Erythroblast (primary cell): ENCODE measurements around the gene ICAM3.
A peak's percentile ranks its signal among the peaks of the same experiment; 100 is the strongest.

Experiments used
- DNase-seq, 2 experiments: peaks; one replicate each; lab custom pipeline; 2025; lab: John Stamatoyannopoulos, UW
- GATA1 ChIP-seq: IDR thresholded peaks from 2 replicates; pipeline ENCODE4 v1.6.1; 2011; ENCODE audit warnings: low read depth, mild to moderate bottlenecking, control low read depth, low read length, moderate library complexity
- POLR2A ChIP-seq: IDR thresholded peaks from 2 replicates; pipeline ENCODE4 v1.6.1; 2011; ENCODE audit warnings: mild to moderate bottlenecking, low read length

ICAM3 gene

DNA sequence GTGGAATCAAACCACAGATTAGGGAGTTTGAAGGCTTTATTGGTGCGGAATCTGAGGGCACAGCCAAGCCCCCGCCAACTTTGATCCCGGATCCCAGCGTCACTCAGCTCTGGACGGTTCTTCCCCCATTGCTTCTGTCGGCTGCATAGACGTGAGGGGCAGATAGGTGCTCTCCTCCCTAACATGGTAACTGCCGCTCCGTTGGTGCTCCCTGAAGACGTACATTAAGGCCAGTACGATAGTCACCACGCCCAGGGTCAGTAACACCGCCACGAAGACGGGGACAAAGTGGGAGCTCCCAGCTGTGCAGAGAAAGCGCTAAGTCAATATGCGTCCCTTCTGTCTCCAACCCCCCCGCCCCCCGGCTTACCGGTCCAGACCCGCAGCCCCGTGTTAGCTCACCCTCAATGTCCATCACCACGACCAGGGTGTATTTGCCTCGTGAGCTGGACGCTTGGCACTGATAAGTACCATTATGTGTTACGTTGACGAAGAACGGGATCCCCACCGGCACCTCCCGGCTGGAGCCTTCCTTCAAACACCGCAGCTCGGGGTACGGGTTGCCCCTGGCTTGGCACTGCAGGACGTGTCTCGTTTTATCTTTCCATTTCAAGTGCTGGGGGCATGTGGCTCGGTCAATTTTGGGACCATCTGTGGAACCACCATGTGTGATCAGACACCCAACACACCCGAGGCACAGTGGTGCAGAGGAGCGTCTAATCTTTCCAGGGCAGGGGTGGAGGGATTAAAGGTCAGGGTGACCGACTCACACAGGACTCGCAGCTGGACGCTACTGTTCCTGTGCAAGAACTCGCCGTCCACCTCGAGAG lies 5.5 kb downstream of the ICAM3 start:
- no peak for DNase-seq
- TF ChIP-seq GATA1: no peak
- no peak for TF ChIP-seq POLR2A

DNA sequence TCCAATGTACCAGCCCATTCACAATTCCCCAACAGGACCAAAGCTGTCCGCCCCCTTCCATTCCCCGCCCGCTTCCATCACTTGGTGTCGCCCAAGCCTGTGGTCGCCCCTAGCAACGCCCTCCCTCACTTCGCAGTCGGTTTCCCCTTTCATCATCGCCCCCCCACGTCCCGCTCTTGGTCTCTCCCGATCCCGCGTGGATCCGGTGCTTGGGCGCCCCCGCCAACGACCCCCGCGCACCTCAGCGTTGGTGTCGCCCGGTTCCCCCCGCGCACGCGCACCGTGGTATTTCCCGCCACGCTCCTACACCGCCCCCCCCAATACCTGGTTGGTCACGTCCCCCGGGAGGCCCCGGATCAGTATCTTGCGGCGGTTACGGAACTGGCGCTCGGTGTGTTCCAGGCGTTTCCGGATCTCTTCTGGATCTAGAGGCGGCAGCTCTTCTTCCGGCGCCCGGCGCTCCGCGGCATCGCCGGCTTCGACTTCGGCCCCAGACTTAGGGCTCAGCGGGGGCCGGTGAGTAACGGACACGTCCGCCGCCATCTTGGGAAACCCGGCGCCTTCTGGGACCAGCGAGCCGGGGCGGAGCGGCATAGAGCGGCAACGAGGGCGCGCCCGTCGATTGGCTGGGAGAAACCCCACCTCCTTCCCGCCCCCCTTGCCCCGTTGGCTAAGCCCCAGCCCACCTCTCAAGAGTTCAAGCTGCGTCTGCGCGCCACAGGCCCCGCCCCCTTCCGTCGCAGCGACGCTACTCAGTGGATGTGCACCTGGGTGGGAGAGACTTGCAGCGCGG lies 6.3 kb downstream of the ICAM3 start, which contains the start of gene RAVER1:
RAVER1 (minus strand) TSS at position 565 of the 793 bp plus-strand sequence; CDS start at position 543, 22 bp downstream.
- DNase-seq: peak; percentile 98 to 99
- TF ChIP-seq GATA1 (no peak), POLR2A (peak; percentile 90)

DNA sequence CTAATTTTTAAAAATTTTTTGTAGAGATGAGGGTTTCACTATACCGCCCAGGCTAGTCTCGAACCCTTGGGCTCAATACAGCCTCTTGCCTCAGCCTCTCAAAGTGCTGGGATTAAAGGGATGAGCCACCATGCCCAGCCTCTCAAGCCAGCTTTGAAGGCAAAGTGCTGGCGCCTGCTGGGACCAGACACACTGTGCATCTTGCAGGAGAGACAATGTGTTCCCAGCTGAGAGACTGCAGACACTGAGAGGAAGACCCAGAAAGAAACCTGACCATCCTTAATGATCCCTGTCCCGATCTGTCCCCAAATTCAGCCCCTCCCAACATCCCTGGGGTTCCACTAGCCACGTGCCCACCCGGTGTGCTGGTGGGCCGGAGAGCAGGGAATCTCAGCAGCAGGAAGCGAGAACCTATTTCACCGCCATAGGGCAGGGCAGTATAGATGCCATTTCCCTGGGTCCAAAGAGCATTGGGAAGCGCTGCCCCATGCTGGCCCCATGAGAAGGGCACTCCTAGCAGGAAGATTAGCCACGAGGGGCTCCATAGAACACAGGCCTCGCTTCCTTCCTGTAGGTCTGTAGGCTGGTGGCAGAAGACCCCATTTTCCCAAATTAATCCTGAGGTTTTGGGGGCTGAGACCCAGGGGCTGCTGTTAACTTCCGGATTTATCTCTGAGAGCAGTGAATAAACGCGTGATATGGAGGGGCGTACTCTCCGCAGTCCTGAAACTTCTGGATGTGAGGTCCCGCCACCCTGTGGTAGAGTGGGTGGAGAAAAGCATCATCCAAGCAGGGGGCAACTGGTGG lies 7.1 kb downstream of the ICAM3 start:
- no peak for DNase-seq
- TF ChIP-seq POLR2A: no peak
- TF ChIP-seq GATA1: no peak

DNA sequence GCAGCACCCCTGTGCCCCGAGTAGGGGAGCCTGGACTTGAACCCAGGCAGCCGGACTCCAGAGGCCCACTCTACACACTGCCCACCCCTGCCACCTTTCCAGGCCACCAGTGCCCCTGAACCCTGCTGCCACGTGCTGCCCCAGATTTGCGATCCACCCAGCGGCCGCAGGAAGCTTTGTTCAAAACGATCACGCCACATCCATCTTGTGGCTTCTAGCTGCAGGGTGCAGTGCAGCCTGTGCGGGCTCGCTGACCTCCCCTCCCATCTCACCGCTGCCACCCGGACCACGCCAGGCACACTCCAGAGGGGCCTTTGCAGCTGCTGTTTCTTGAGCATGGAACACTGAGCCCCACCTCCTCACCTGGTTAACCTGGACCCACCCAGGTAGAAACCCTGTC lies 9.9 kb downstream of the ICAM3 start:
- no peak for TF ChIP-seq POLR2A
- TF ChIP-seq GATA1: no peak
- DNase-seq: no peak

DNA sequence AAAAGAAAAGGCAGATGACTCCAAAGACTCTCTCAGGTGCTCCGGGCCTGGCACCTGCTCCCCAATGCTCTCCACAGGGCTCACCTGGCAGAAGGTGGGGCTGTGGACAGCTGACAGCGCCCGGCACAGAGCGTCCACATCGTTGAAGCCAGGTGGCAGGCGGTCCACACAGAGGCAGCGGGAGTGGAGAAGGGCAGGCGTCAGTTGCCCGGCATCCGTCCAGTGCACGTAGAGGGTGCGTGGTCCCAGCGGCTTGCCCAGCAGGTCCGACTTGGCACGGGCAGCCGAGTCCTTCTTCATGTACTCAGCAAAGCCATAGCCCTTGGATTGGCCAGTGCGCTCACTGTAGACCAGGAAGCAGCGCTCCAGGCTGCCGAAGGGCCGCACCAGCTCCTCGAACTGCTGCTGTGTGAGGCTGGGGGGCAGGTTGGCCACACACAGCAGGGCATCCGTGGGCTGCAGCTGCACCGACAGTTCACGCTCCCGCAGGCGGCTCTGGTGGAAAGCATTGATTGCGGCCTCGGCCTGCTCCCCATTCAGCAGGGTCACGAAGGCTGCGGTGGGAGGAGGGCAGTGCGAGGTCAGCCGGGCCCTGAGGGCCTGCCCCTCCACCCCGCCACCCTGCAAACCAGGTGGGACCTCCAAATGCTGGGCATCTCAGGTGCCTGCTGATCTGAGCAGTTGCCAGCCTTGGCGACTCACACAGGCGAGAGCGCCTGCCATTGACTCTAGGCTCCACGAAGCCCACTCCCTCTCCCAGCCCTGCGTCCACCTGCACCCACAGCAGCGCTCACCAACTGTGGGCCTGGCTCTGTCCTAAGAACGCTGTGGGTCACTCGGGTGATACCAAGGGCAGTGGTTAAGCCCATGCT lies 10.6 kb downstream of the ICAM3 start:
- TF ChIP-seq POLR2A: no peak
- TF ChIP-seq GATA1: no peak
- no peak for DNase-seq

DNA sequence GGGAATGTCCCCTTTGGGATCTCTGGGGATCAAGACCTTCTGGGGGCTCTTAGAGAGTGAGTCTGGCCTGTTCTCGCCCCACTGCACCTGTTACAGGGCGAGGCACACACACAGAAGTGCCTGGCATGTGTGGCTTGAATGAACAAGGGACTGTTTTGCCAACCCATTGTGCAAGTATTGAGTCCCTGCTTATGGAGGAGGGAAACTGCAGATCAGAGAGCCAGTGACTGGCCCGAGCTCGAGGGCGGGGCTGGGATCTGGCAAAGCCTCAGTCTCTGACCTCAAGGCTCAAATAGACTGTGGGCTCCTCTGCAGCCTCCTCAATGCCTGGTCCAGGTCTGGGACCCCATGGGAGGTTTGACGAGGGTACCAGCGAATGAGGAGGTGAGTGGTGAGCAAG lies 11.6 kb downstream of the ICAM3 start:
- DNase-seq: no peak
- TF ChIP-seq POLR2A: no peak
- no peak for TF ChIP-seq GATA1

DNA sequence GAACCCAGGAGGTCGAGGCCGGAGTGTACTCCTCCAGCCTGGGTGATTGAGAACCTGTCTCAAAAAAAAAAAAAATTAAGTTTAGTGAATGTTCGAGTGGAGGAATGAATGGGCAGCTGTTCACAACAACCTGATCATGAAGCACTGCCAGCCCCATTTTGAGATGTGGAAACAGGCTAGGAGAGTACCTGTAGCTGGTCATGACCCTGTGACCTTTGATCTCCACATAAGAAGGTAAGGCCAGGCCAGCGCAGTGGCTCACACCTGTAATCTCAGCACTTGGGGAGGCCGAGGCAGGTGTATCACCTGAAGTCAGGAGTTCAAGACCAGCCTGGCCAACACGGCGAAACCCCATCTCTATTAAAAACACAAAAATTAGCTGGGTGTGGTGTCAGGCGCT lies 13.7 kb downstream of the ICAM3 start:
- no peak for DNase-seq
- TF ChIP-seq POLR2A (no peak), GATA1 (no peak)

DNA sequence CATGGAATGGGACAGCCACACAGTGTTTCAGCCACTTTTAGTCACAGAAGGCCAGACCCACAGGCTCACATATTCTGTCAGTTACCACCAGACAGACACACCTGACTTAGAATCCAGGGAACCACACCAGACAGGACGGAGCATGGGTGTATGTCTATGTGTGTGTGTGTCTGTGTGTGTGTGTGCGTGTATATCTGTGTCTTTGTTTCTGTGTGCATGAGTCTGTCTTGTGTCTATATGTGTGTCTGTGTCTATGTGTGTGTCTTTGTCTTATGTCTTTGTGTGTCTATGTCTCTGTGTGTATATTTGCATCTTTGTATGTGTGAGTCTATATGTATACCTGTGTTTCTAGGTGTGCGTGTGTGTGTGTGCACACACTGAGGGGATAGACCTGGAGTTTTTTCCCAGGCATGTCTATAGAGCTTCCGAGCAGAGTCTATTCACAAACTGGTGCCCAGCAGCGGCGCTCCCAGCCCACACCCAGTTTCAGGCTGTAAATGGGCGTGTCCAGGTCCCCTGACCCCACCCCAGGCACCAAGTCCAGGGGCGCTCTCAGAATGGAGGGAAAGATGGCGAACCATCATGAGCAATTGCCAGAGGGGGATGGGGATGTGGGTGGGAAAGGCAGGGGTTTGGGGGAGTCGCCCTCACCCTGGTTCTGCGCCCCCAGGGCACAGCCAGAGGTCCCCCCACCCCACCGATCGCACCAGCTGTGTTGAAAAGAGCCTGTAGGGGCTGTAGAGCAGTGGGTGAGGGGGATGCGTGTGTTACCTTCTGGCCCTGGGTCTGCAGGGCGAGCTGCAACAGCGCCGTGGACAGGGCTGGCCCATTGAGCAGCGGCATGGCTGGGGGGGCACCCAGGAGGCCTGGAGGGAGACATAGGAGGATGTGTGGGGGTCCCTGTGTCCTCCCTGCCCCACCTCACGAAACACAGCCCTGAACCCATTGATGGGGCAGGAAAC lies 17.3 kb downstream of the ICAM3 start:
- TF ChIP-seq POLR2A (no peak), GATA1 (no peak)
- no peak for DNase-seq

DNA sequence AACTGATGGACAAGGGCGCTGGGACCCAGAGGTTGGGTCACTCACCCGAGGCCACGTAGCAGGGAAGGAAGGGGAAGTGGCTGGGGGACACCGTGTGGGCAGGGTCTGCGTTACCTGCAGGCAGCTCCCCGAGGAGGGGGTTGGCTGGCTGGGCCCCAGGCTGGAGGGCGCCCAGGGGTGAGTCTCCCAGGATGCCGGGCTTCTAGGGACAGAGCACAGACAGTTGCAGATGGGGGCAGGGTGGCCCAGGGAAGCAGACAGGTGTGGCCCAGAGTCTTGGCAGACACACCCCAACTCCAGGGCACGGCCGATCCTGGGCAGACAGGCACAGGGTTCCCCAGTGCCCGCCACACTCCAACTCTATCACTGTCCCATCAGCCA lies 18.0 kb downstream of the ICAM3 start:
- no peak for DNase-seq
- TF ChIP-seq POLR2A: no peak
- TF ChIP-seq GATA1: no peak

DNA sequence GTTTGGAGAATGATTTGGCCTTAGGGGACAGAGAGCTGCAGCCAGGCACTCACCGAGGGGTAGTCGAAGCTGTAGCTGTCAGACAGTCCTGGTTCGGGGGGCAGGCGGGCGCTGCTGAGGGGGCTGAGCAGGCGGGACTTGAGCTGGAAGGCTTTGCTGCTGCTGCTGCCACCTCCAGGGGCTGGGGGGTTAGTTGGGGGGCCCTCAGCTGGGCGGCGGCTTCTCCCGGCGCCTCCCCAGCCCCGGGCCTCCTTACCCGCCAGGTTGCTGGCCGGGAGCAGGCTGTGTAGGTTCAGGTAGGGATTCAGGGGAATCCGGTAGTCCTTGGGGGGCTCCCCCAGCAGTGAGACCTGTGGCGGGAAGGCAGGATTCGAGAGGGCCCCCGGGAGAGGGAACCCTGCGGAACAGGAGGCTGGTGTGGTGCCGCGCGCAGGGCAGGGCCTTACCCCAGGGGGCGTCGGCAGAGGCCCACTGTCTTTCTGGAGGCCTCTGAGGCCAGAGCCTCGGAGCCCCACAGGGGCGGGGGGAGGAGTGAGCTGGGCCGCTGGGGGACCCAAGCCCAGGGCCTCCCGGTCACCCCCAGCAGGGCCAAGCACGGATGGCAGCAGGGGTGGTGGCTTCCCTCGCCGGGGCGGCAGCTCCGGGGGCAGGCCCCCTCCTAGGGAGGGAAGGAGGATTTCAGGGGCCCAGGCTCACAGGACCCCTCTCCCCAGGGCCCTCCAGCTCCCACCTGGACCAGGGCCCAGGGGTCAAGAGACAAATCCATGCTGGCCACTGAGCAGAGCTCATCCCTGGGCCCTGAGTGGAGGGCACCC lies 18.6 kb downstream of the ICAM3 start:
- no peak for TF ChIP-seq GATA1
- TF ChIP-seq POLR2A: no peak
- no peak for DNase-seq

DNA sequence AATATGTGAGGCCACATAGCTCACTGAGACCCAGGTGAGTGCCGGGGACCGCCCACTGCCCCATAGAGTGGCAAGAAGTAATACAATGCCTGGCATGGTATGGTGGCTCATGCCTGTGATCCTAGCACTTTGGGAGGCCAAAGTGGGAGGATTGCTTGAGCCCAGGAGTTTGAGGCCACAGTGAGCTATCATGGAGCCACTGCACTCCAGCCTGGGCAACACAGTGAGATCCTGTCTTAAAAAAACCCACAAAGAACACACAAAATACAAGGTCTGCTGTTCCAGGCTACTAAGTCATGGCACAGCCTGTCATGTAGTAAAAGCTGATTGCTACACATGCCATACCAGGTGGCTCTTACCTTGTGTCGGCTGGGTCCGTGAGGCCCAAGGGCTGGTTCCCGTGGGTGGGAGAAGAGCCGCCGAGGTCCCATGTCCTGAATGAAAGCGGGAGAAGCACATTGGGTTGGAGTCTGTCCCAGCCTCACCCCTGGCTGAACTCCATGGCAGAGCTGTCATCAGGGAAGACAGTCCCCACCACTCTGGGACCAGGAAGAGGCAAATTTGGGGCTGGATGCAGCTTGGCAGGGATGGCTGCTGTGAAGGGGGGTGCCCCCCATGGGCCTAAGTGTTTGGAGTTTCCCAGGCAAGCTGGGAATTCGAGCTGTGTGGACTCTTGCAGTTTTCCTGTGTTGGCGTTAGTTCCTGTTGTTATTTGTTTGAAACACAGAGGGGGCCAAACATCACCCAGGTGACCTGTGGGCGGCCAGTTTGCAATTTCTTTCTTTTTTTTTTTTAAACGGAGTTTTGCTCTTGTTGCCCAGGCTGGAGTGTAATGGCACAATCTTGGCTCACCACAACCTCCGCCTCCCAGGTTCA lies 20.4 kb downstream of the ICAM3 start:
- TF ChIP-seq POLR2A (no peak), GATA1 (no peak)
- DNase-seq: no peak
